Stimulated activated CD4-positive, alpha-beta T cell treated with anti-CD3 and anti-CD28 coated beads, TNF-alpha, amount 100 ng/mL, for 4 hours (primary cell): ENCODE results near the gene KLHL11.
"Not testable (repeated sequence)": the region's sequence is repeated elsewhere in the genome, so short reads cannot be mapped to it uniquely, and the experiment has no call there.

Source experiments
- DNase-seq, 3 experiments: peaks; one replicate each; pipeline ENCODE4 v3.0.0-alpha.2; 2020; ENCODE audit warnings: low read depth in 3 of 3

Gene KLHL11

GRCh38 chr17:41888332-41888965 lies 23.2 kb upstream of the KLHL11 start:
- DNase-seq: no peak

GRCh38 chr17:41885733-41886132 lies 20.5 kb upstream of the KLHL11 start:
- no peak for DNase-seq

DNA sequence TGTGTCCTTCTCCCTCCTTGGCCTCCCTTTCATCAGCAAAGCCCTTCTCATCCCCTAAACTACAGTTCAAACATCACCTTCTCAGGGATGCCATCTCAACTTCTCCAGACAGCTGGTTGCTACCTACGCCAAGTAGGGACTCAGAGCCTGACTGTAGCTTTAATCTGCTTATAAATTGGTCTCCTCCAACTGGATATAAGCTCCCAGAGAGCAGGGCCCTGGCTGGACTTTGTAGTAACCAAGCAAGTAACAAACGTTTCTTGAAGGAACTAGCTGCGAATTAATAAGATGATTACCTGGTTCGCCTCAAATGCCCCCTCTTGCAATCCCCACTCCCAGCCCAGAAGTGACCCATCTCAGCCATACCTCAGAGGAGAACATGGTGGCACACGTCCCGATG lies 17.5 kb upstream of the KLHL11 start:
- DNase-seq: no peak

DNA sequence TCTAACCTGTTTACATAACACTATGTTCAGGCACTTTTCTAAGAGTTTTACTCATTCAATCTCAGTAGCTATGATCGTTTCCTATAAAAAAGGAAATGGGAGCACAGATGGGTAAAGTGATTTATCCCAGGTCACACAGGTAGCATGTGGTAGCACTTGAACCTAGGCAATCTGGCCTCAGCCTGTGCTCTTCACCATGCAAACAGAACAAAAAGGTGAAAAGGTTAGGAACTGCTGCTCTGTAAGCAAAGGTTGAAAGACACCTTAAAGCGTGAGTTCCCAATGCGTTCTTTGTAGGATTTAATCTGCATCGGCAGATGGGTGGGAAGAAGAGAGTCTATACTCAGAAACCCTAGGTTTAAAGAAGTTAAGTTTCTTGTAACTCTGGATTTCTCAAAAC lies 14.9 kb upstream of the KLHL11 start:
- no peak for DNase-seq

GRCh38 chr17:41874293-41874670 lies 9.1 kb upstream of the KLHL11 start:
- DNase-seq: not testable (repeated sequence)

DNA sequence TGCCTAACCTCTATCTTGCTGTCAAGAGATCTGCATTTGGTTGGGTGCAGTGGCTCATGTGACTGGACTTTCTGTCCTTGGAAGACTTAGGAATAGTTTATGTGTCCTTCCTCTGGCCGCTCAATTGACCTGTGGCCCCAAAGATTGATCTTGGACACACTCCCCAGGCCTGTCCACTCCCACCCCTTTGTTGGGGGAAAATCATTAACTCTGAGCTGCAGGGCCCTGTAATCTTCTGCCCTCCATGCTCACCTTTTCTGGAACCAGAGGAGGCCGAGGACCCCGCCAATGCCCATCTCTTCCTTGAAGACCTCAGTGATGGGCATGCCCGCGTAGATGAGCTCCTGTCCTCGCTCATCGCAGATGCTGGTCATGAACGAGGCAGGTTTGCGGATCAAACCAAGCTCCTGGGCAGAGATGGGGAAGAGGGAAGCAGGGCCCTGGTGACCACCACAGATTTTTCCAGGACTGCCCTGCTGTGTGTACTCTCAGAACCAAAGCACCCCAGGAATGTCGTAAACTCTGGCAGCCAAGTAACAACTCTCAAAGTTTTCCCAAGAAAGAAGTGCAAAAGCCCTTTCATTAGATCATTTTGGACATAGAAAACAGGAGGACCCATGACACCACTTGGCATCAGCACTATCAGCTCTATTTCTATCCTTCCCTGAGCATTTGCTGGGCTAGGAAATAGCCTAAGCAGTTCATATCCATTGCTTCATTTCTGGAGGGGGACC lies 8.5 kb upstream of the KLHL11 start:
- no peak for DNase-seq

DNA sequence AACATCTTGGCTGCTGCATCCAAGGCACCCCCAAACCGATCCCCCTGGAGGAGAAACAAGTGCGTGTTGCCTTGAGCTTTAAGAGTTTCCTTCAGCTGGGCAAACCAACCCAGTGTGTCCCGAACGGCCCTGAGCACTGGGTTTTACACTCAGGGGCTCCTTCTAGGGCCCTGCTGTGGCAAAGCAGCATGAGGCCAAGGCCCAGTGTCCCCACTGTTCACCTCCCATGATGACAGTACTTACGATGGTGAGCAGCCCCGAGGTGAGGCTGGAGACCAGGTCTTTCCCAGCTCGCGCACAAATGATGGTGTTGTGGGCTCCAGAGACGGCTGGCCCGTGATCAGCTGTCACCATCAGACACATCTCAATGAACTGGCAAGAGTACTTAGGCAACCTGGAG lies 6.6 kb upstream of the KLHL11 start:
- DNase-seq: no peak

GRCh38 chr17:41870627-41871026 lies 5.4 kb upstream of the KLHL11 start:
- DNase-seq: no peak

DNA sequence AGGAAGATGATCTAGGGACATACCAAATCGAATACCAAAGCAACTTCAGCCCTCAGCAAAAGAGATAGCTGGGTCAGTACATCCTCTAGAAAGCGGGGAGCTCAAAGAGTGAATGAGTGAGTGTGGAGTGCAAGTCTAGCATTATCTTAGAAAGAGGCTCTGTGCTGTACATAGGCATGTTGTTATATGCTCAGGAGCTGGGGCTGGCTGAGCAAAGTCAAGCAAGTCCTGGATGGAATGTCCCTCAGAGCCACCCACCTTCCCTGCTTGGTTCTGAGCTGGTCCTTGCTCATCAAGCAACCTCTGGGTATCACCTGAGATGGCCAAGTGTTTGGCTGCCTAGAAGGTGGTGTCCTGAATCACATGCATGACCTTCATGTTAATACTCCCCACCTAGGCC lies 4.9 kb upstream of the KLHL11 start:
- DNase-seq: no peak

DNA sequence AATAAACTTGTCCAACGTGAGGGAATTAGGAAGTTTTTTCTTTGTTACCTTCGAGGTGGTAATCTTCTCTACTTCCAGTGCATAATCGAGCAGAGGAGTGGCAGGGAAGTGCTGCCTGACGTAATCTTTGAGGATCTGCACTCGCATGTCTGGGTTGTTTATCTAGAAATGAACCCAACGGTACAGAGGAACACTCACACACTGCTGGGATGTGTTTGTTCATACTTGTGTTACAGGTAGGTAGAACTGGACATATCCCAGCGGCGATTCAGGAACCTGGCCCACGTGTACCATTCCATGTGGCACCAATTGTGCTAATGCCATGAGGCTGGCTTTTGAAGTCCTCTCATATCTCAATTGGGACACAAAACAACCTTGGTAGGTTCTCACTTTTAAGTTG lies 4.2 kb upstream of the KLHL11 start:
- no peak for DNase-seq

GRCh38 chr17:41868568-41868967 lies 3.3 kb upstream of the KLHL11 start:
- no peak for DNase-seq

- no peak for DNase-seq
These were observed 322 bp upstream of the KLHL11 start for GRCh38 chr17:41865596-41865893.

- peak in 1 of 3 experiments; percentile 43 for DNase-seq
These were observed 756 bp downstream of the KLHL11 start for GRCh38 chr17:41864498-41864835.

DNA sequence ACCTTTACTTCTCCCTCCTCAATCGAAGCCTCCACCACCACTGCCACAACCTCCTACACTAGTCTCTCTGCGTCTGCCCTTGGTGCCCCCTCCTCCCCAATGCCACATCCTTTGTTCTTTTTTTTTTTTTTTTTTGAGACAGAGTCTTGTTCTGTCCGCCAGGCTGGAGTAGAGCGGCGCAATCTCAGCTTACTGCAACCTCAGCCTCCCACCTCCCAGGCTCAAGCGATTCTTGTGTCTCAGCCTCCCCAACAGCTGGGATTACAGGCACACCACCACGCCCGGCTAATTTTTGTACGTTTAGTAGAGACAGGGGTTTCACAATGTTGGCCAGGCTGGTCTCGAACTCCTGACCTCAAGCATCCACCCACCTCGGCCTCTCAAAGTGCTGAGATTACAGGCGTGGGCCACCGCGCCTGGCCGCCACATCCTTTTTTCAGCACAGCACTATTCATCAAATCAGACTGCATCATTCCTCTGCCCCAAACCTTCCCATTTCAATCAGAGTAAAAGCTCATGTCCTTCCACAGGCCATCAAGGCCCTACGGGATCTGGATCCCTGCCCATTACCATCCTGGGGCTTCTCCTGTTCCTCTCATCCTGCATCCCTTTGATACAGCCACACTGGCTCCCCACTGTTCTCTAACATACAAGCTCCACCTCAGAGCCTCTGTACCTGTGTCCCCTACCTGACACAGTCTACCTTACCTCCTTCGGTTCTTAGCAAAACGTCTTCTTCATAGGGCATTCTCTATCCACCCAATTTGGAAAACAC lies 2.0 kb downstream of the KLHL11 start:
- no peak for DNase-seq

GRCh38 chr17:41860254-41860931 lies 4.8 kb downstream of the KLHL11 start:
- DNase-seq: no peak

- not testable (repeated sequence) for DNase-seq
These were observed 13.8 kb downstream of the KLHL11 start for GRCh38 chr17:41851382-41851781.

- DNase-seq: no peak
These were observed 15.8 kb downstream of the KLHL11 start for GRCh38 chr17:41849251-41849990.

DNA sequence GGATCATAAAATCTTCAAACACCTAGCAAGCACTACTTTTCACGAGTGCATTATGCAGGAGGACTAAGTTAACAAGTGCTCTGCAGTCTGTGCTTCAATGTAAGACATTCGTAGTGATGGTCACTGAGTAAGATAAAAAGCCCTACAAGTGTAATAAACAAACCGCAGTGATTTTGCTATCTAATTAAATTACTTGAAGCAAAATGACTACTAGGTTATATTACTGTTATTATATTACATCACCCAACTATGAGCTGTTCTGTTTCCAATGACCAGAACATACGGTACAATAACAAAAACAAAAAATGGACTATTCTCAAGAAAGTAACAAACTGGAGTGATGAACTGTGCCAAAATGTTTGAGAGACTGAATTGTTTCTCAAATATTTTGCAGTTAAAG lies 16.4 kb downstream of the KLHL11 start:
- DNase-seq: no peak

GRCh38 chr17:41844971-41845370 lies 20.3 kb downstream of the KLHL11 start:
- DNase-seq: no peak

DNA sequence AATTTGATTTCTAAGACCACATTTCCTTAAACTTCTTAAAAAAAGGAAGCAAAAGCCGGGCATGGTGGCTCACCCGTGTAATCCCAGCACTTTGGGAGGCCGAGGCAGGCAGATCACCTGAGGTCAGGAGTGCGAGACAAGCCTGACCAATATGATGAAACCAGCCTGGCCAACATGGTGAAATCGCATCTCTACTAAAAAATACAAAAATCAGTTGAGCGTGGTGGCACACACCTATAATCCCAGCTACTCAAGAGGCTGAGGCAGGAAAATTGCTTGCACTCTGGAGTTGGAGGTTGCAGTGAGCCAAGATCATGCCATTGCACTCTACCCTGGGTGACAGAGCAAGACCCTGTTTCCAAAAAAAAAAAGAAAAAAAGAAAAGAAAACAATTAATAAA lies 24.4 kb downstream of the KLHL11 start:
- DNase-seq: not testable (repeated sequence)

- not testable (repeated sequence) for DNase-seq
These were observed 25.8 kb downstream of the KLHL11 start for GRCh38 chr17:41839448-41839847.
